Activated CD8-positive, alpha-beta memory T cell treated with anti-CD3 and anti-CD28 coated beads, Interleukin-2, amount 50 U/mL, for 24 hours (primary cell): ENCODE measurements around the gene XCL2.

Experiments used
- DNase-seq: peaks from one replicate; pipeline ENCODE4 v3.0.0-alpha.2; 2020; ENCODE audit errors: extremely low read depth

The XCL2 gene

DNA sequence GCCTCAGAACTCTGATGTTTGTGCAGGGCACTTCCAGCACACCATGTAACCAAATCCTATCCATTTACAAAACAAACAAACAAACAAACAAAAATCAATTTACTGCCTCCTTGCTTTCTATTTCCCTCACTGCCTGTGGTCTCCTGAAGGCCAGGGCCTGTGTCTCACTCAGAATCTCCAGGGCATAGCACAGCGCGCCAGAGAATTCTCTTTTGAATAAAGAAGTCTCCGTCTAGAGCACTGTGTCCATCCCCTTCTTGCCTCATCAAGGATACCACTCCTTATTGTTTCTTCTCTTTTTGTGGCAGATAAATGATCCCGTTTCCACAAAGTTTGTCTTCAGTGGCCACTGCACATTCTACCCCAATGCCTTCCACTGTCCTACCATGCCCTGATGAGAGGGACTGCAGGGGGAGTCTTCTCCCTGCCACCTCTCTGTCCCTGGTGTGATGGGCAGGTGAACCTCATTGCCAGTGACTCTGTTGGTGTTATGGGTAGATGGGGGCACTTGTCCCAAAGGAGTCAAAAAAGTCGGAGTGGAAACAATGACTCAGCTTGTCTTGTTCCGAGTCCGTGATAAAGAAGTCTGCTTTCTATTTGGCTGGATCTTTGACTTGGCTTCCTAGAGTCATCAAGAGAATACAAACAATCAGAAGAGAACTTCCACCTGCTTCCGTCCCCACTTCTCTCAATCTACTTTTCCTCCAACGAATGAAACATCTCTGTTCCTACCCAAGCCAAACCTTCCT, 30.0 kb downstream of the XCL2 start:
- no peak for DNase-seq

DNA sequence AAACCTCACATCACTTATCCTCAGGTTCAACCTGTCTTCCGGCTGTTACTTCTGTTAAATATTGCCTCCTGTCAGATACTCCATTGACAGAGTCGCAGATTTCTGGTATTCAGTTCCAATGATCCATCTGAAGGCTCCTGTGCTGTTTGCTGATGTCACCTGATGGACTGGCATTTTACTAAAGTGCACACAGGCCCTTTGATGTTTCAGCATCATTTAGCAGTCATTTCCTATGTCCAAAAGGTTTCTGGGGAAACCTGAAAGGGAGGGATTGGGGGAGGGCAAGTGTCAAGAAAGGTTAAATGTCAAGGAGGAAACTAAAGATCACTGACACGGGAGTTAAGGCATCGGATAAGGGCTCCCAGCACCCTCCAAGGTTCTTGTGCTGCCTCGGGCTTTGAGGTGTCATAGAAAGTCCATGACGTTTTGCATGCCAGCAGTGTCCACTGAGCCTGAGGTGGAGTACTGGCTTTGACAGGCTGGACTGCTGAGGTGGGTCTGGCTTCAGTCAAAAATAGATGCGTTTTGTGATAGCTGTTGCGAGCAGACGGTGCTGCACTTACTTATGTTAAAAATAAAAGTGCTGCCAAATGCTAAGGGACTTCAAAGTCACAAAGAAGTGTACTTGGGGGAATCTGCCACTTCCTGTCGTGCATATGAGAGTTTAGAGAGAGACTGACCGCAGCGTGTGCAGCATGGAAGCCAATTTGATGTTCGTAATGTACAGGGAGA, 30.8 kb downstream of the XCL2 start:
- DNase-seq = no peak

DNA sequence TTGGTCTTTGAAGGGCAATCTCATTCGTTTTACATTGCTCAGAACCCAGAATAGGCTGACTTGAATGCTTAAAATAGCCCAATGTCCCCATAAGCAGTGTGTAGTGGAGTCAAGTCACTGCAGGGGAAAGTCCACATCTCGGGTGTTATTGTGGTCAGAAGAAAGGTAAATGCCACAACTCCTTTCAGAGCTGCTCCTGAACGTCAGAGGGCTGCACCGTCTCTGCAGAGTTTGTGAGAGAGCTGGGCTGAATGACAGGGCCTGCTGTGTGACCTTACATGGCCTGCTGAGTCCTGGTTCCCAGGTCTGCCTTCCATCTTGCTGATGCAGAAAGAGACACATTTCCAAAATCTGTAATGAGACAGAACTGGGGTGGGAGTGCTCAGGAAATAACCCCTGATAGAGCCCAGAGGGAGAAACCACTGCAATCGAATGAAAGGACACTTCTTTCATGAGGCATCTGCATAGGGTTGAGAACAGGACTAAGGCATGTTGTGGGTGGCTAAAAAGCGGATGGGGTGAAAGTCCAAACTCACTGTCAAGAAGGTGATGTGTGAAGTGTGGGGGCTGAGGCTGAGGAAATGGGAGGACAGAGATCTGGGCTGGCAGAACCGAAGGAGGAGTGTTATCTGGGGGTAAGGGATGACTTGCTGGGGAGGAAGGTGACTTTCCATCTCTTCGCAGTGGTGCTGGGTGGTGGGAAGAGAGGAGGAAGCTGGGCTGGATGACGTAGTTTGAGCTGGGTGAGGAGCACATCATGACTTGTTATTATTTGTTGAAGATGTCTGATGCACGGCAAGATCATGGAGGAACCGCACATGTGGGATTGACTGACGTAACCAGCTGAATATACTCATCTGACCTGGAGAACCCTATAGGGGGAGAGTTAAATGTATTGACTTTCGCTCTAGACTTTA, 33.7 kb downstream of the XCL2 start:
- DNase-seq = no peak

DNA sequence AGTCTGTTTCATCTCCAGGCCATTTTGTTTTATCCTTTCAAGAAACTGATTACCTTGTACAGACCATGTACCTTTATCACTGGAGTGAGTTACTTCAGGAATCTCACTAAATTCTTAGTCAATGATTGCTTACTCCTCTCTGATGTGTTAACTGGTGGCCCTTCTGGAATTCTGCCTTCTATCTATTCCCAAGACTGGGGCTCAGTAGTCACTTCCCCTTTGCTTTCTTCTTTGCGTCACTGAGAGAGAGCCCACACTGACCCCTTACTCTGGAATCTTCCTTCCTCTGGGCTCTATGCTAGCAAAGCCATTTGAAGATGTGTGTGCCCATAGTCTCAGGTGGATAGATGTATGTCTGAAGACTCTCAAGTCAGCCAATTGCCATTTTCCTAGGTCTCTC, 34.6 kb downstream of the XCL2 start:
- DNase-seq = no peak

DNA sequence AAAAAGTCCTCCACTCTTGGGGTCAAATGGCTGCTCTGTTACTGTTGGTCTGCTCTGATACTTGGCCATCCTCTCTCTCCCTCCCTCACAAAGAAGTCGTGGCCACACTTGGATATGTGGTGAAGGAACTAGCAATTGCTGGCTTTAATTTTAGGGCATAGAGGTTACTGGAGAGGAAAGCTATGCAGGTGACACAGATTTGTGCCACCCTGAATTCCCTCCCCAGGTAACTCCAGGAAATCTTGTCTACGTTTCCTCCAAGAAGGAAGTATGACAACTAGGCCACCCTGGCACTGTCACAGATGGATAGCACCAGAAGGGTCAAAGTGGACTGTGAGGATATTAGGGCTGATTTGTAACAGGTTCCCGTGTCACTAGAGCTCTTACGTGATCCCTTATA, 36.0 kb downstream of the XCL2 start:
- DNase-seq = no peak

DNA sequence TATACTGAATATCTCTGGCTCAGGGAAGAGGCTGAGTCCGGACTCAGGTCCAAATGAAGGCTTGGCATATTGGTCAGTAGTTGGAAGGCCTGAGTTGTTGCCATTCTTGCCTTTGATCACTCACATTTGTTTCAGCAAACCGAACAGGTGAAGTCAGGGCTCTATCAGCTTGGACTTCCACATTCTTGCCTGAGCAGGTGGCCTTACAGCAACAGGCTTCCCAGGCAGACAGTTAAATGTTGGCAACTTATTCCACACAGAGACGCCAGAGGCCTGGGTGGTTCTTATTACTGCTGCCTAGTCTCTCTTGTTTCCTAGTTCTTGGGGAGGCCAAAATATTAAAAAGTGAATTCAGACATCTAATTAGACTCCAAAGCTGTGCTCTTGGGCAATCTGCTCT, 36.6 kb downstream of the XCL2 start:
- no peak for DNase-seq

DNA sequence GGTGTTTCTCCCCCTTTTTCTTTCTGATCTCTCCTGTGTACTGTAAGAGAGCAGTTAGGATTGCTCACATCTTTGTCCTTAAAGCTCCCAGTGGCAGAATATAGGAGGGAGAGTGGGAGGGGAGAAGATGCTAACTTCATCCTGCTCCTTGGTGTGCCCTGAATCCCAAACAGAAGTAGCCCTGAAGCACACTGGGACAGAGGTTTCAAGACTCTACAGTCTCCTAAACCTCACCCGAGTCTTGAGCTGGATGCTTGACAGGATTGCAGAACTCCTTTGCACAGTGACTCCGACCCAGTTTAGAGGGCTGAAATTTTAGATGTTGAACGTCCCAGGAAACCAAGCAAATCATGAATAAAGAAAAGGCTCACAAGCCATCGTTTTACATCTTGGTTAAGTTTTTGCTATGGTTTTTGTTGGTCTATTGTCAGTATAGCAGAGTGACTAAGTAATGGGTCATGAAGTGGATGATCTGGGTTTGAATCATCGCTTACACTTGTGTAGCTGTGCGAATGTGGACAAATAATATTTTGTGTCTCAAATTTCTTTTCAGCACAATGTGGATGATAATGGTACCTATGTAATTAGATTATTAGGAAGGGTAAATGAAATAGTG, 37.5 kb downstream of the XCL2 start:
- DNase-seq = no peak

DNA sequence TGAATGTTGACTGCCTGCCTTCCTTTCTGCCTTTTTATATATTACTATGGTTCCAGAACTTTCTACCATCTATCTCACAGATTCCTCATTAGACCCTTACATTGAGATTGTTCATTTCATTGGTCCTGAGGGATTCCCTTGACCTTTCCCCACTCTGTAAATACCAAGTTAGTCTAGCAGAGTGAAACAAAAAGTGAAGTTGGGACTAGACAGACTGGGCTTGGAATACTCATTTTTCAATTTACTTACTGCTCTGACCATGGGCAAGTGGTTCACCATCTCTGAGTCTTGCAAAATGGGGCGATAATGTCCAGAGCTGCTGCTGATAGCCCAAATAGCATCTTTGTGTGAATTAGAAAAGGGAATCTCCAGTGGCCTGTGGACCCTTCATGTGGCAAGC, 38.8 kb downstream of the XCL2 start:
- DNase-seq = no peak

DNA sequence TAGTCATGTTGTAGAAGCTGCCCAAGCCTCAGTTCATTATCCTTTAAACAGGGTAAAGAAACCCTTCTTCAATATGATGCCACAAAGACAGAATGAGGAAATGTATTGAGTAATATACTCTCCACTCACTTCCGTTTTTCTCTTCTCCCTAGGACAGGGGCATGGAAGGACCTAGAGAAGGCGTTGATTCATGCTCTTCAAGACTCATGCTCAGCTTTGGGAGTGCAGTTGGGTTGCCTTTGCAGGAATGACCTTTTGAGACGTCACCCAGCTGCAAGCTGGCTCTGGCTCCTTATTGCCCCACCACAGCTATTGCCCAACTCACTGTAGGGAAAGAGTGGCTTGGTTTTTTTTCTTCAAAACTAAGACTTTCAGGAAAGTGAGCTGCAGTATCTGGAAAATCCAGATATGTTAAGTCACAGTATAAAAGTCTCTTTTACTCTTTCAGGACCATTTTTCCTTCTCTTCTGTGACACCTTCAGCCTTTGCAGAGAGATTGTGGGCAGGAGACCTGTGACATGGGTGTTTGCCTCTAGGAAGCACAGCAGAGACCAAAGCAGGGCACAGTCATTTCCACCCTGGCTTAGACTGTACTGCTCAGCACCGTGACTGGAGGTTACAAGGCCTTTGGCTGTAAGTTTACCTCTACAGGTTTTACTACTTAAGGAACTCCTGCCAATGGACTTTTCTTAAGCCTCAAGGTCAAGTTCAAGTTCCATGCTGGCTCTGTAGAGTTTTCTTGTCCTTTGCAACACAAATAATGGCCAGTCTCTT, 39.5 kb downstream of the XCL2 start:
- DNase-seq = no peak

DNA sequence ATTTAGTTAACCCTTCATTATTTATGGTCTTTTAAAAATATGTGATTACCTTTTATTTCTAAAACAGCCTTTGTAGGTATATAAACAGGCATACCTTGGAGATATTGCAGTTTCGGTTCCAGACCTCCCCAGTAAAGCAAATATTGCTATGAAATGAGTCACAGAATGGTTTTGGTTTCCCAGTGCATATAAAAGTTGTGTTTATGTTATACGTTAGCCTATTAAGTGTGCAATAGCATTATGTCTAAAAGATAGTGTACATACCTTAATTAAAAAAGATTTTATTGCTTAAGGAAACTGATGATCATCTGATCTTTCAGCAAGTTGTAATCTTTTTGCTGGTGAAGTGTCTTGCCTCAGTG, 44.1 kb downstream of the XCL2 start:
- DNase-seq = no peak

DNA sequence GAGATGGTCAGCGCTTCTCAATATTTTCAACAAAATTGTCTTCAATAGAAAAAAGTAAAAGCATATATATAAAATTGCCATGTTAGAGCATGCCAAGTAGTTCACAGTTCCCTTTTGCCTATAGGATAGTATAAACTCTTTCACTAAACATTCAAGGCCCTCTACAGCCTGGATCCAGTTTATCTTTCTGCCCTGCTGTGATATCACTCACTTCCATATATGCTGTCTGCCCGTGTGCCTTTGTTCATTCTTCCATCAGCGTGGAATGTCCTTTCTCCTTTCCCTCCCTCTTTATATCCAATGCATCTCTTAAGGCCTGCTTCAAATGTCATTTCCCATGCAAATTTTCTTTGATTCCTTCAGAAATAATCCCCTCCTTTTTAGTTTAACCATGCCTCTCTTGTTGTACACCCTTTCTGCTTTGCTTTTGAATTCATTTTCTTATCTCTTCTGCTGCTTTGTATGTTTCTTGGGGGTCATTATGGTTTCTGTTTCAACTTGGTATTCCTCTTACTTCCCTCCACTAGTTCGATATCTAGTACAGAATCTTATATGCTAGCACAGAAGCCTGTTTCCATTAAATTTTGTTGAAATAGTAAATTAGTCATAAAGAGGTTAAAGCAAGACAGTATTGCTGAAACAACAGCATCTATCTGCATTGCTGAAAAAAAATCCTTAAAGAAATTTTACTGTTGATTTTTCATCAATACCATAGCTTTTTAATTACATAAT, 44.7 kb downstream of the XCL2 start:
- DNase-seq = no peak

DNA sequence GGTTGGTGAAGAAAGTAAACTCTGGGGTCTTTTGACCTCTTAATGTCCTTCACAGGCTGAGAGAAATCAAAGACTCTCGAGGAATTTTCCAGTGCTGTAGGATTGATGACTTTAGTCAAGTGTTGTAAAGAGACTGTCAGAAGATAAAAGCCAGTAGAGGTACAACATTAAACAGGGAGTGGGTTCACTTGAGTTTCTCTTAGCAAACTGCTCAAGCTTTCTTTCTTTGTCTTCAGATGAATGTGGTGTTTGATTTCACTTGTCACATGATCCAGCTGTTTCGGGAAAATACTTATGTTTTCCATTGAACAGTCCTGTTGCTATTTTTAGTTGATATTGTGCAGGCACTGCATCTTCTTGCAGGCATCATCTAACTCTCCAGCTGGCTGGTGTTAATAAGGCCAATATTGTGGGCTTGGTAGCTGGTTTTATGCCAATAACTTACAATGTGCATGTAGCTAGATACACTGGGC, 45.6 kb downstream of the XCL2 start:
- no peak for DNase-seq

DNA sequence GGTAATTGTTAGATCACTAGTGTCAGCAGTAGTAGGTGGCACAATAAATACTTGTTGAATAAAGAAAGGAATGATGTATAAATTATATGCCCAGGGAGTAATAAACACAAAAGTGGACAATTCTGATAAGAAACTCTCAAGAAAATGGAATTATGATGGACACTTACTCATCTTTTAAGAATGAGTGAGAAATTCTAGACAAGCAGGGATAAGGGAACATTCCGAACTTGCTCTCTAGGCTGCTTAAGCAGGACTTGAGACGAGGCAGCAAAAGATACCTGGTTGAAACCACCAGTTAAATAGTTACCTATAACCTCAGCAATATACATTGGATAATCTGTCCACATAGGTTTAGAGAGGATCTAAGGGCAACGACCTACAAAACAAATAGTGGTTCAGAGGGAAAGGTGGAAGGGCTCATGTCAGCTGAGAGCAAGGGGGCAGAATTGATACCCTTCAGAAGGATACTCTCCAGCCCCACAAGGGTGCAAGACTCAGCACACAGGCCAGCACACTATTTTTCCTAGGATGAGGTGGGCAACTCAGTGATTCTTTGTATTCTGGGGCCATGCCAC, 46.3 kb downstream of the XCL2 start:
- DNase-seq = no peak

DNA sequence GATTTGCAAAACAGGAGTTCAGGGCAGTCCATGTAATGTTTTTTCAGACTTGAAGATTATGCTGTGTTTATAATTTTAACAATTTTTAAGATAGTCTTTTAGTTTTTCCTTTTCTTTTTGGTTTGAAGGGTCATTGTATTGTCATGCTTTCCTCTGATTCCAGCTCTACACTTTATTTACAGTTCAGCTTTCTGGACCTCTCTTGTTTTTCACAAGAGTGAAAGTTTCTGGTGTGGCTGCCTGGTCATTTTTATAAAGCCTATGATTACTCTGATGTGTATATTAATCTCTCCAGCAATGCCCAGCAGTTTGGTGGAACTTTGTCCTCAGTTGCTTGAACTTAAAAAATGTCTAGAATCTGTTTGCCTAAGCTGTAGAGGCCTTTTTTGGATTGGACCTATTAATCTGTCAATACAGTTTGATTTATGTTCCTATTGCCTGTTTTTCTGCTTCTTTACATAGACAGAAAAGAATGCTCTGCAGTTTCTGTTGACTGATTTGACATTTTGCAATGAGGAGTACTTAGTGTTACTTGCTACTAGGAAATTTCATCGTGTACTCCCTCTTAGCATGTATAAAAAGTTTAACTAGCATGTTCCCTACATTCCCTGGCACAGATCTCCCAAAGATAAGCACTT, 52.2 kb downstream of the XCL2 start:
- DNase-seq = no peak
